KOPT-K1 (cell line): ENCODE measurements around the gene NALF2.

Experiments
- H3K27ac ChIP-seq: fragments of 200-600 bp; sonication (generic); 2 replicates; pipeline ENCODE4 v1.5.1; 2016; ENCODE audit warnings: antibody characterized with exemption, mild to moderate bottlenecking, low read depth, low read length; ENCODE audit not compliant: poor library complexity, severe bottlenecking
- H3K36me3 ChIP-seq: fragments of 200-600 bp; sonication (generic); 2 replicates; pipeline ENCODE4 v1.5.1; 2017; ENCODE audit warnings: antibody characterized with exemption, mild to moderate bottlenecking, low read length, moderate library complexity; ENCODE audit not compliant: insufficient read depth
- H3K9me3 ChIP-seq: fragments of 200-600 bp; sonication (generic); 2 replicates; pipeline ENCODE4 v1.5.1; 2017; ENCODE audit warnings: antibody characterized with exemption, low read length, mild to moderate bottlenecking; ENCODE audit not compliant: insufficient read depth, poor library complexity, severe bottlenecking

The NALF2 gene

DNA sequence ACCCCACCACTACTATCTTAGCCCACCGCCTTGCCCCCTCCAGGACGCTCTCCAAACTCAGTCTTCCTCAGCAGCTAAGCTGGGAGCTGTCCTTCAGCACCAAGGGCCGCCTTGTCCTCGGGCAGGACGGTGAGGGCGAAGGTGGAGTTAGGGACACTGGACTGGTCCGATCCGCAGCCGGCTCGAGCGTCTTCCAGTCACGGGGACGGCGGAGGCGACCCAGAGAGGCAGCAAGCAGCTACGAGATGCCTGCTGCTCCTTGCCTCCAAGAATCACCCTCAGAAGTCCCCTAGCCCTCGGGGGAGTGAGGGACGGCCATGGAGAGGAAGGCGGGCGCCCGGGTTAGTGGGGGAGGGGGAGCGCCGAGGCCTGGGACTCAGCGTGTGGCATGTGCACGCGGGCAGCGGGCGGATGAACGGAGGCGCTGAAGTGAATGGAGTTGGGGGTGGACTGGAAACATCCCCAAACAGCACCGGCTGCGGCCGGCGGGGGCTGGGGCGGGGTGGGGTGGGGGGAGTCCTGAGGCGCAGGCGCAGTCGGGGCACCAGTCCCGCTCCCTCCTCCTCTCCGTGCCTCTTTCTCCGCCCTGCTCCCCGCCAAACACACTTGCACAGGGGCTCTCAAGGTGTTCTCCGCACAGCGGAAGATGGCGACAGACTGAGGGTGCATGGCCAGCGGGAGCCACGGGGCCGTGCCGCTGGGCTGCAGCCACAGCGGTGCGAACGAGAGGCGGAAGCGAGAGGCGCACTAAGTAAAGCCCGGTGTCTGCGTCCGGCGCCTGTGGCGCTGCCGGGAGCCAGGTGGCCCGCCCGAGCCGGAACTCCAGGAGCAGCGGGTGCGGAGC lies at the start of gene NALF2:
Gene NALF2, plus strand, starts transcription at position 545 of the 844 bp plus-strand sequence. CDS start 957 bp downstream, outside the sequence.
- H3K27ac ChIP-seq, result no peak within 1 kb of the TSS
- H3K9me3 ChIP-seq, result no peaks in the 10 kb centered on the region
- no peaks in the 10 kb centered on the region for H3K36me3 ChIP-seq

- H3K9me3 ChIP-seq, result no peaks in the 10 kb centered on the region
- H3K27ac ChIP-seq, result no peak overlapping the region
- H3K36me3 ChIP-seq, result no peaks in the 10 kb centered on the region
Measured at GRCh38 chrX:69457756-69458155, 46.4 kb upstream of the NALF2 start.

GRCh38 chrX:69466546-69466945 lies 37.6 kb upstream of the NALF2 start:
- Histone ChIP-seq H3K27ac (no peak overlapping the region), H3K9me3 (no peaks in the 10 kb centered on the region), H3K36me3 (no peaks in the 10 kb centered on the region)

GRCh38 chrX:69469975-69470374 lies 34.2 kb upstream of the NALF2 start:
- Histone ChIP-seq H3K36me3 (no peaks in the 10 kb centered on the region), H3K27ac (no peak overlapping the region), H3K9me3 (no peaks in the 10 kb centered on the region)

DNA sequence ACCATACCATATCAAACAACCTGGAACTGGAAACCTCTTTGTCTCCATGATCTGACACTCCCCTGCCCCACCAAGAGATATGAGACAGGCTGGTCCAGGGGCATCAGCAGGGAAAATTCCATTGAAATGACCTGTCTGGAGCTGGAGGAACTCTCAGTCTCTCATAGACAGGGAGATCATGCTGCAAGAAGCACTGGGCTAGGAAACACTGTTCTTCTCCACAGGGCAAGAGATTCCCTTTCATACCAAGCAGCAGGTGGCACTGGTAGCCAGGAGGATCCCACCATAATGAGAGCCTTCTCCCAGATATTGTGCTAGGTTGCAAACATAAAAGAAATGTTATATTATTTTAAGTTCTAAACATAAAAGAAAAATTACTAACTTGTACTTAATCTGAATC lies 14.5 kb upstream of the NALF2 start:
- H3K9me3 ChIP-seq, result no peaks in the 10 kb centered on the region

DNA sequence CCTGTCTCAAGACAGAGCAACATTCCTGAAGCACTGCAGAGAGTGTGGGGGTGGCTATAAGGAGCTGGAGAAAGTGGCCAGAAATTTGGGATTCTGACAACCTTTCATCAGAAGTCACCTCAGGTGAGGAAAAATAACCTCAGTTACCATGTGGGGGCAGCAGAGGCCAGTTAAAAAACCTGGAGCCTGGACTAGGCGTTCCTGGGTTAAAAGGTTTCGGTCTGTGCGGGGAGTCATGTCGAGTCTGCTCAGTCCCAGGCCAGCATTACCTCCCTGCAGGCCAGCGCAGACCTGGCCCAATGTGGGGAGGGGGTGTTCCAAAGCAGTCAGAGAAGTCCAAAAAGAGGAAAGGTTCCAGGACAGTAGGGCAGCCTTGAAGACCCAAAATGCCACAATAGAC lies 10.9 kb upstream of the NALF2 start:
- H3K36me3 ChIP-seq, result no peaks in the 10 kb centered on the region
- H3K27ac ChIP-seq, result no peak overlapping the region
- no peaks in the 10 kb centered on the region for H3K9me3 ChIP-seq

More for the DNA sequence above, 14.5 kb upstream of the NALF2 start:
- H3K27ac ChIP-seq, result no peak overlapping the region
- no peaks in the 10 kb centered on the region for H3K36me3 ChIP-seq

GRCh38 chrX:69493766-69494165 lies 10.4 kb upstream of the NALF2 start:
- H3K9me3 ChIP-seq, result no peaks in the 10 kb centered on the region
- no peaks in the 10 kb centered on the region for H3K36me3 ChIP-seq
- no peak overlapping the region for H3K27ac ChIP-seq

GRCh38 chrX:69496183-69496582 lies 7.9 kb upstream of the NALF2 start:
- no peaks in the 10 kb centered on the region for H3K36me3 ChIP-seq
- no peak overlapping the region for H3K27ac ChIP-seq
- no peaks in the 10 kb centered on the region for H3K9me3 ChIP-seq

GRCh38 chrX:69501429-69501828 lies 2.7 kb upstream of the NALF2 start:
- Histone ChIP-seq H3K36me3 (no peaks in the 10 kb centered on the region), H3K27ac (no peak overlapping the region), H3K9me3 (no peaks in the 10 kb centered on the region)

DNA sequence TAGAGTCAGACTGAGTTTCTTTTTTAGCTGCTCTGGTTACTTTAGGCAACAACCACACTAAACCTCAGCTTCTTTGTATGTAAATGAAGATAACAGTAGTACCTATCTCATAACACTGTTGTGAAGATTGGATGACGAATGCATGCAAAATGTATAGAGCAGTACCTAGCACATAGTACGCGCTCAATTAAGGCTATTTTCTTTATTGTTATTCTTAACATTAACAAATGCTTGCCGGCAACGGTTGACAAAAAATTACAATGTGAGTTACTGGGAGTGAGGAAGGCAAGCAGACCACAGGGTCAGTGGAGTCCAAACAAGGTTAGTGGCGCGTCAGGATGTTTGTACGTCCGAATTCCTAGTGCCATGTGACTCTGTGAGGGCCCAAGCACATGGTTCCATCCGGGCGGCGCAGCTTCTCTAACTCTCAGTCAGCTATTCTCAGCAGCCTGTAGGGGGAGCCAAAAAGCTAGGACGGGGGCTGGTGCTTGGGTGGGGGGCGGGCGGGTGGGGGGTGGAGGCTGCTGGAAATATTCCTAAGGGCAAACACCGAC lies 821 bp upstream of the NALF2 start:
- no peak overlapping the region for H3K27ac ChIP-seq
- no peaks in the 10 kb centered on the region for H3K36me3 ChIP-seq
- H3K9me3 ChIP-seq, result no peaks in the 10 kb centered on the region

DNA sequence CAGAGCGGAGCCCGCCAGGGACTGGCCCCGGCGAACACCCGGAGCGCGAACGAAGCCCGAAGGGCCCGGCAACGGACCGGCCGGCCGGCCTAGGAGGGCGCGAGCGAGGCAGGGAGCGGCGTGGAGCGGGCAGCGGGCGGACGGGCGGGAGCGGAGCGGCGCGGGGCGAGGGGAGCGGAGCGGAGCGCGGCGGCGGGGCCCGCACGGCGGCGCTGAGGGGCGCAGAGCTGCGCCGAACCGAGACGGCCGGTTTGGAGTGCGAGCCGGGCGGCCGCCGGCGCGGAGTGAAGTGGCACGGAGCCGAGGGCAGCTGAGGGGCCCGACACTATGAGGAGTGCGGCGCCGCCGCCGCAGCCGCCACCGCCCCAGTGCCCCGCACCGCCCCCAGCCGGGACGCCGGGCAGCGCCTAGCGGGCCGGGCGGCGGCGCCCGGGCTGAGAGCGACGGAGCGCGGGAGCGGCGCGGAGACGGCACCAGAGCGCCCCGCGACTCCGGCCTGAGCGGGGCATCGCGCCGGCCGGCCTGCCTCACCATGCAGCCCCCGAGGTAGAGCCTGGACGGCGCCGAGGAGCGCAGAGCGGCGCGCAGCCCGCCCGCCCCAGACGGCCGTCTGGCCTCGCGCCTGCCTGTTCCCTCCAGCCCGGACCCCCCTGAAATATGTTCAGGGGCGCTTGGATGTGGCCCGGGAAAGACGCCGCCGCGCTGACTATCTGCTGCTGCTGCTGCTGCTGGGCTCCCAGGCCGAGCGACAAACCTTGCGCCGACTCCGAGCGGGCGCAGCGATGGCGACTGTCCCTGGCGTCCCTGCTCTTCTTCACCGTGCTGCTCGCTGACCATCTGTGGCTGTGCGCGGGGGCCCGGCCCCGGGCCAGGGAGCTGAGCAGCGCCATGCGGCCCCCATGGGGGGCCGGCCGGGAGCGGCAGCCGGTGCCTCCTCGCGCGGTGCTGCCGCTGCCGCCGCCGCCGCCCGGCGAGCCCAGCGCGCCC lies 793 bp downstream of the NALF2 start:
- H3K36me3 ChIP-seq, result no peaks in the 10 kb centered on the region
- H3K27ac ChIP-seq, result no peak overlapping the region
- H3K9me3 ChIP-seq, result no peaks in the 10 kb centered on the region

GRCh38 chrX:69505772-69506616 lies 1.9 kb downstream of the NALF2 start:
- H3K9me3 ChIP-seq, result no peaks in the 10 kb centered on the region

DNA sequence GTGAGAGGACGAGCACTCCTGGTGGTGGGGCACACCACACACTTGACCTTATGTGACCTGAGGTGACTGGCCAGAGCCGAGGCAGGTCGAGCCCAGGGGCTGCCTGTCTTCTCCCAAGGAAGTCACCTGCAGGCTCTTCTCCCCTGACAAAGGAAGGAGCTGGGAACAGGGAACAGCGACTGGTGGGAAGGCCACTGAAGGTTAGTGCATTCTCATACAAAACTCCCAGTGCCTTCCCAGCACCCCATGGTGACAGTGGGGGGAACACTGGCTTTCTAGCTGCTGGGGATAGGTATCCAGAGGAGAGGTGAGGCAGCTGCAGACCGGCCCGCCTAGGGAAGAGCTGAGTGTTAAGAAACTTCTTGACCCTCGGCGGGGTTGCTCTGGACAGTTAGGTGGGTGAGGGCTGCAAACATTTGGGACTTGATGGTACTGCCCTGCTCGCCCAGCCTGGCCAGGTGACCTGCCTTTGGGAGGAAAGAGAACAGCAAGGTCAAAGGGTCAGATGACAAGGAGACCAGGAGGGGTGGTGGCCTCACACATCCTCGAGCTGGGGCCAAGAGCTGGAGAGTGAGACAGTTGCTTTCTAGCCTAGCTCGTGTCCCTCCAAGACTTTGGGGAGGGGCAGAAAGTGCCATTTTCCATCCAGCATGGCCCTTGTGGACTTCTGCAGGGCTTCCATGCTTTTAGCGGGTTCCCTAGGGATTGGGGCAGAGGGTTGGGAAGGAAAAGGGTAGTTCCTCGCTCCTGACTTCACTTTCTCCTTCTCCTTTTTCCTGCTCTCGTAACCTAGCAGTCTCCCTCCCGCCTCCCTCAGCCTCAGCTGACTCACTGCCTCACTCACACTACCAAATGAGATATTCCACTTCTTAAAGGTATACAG lies 2.7 kb downstream of the NALF2 start:
- Histone ChIP-seq H3K27ac (no peak overlapping the region), H3K9me3 (no peaks in the 10 kb centered on the region), H3K36me3 (no peaks in the 10 kb centered on the region)

More at GRCh38 chrX:69505772-69506616, 1.9 kb downstream of the NALF2 start:
- Histone ChIP-seq H3K36me3 (no peaks in the 10 kb centered on the region), H3K27ac (no peak overlapping the region)

DNA sequence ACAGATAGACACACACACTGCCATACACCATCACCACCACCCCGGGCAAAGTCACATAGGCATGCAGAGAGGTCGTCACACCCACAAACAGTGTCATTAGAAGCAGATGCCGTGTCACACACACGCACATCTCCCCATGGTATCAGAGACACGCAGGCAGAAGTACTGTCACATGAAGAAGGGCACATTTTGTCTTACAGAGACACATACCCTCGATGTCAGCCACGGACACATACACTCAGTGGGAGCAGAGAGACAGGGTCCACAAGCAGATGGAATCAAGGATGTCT lies 3.3 kb downstream of the NALF2 start:
- no peak overlapping the region for H3K27ac ChIP-seq
- no peaks in the 10 kb centered on the region for H3K36me3 ChIP-seq
- H3K9me3 ChIP-seq, result no peaks in the 10 kb centered on the region
